HCT116 (cell line): ENCODE results near the gene BTBD2.

Experiments
- ATF3 ChIP-seq: IDR thresholded peaks from 2 replicates; pipeline ENCODE4 v1.6.1; 2012
- CTCF ChIP-seq, 3 experiments: fragments of 200-600 bp in 1 of 3; sonication (generic) in 1 of 3; IDR thresholded peaks in 2 of 3; conservative IDR thresholded peaks in 1 of 3; 2 replicates each; pipeline ENCODE4 v1.5.1; 2012 to 2017; ENCODE audit warnings: low read depth in 2 of 3, low read length in 2 of 3, antibody characterized with exemption in 1 of 3, borderline replicate concordance in 1 of 3, control low read depth in 1 of 3, mild to moderate bottlenecking in 1 of 3, mixed read lengths in 1 of 3, mixed run types in 1 of 3, moderate library complexity in 1 of 3; ENCODE audit not compliant: insufficient read depth in 1 of 3
- MAX ChIP-seq: IDR thresholded peaks from 2 replicates; pipeline ENCODE4 v1.6.1; 2012
- POLR2A ChIP-seq: IDR thresholded peaks from 2 replicates; pipeline ENCODE4 v1.7.0; 2011; ENCODE audit warnings: borderline replicate concordance; ENCODE audit not compliant: insufficient read depth, insufficient read length; ENCODE audit errors: extremely low read depth
- RAD21 ChIP-seq: IDR thresholded peaks from 2 replicates; pipeline ENCODE4 v1.6.1; 2012; ENCODE audit warnings: low read depth, mild to moderate bottlenecking
- SIN3A ChIP-seq: IDR thresholded peaks from 2 replicates; pipeline ENCODE4 v1.6.1; 2012; ENCODE audit warnings: low read depth
- YY1 ChIP-seq: IDR thresholded peaks from 2 replicates; pipeline ENCODE4 v1.6.1; 2011; ENCODE audit warnings: low read length, low read depth, moderate library complexity, mild to moderate bottlenecking; ENCODE audit not compliant: insufficient replicate concordance; ENCODE audit errors: extremely low read depth

DNA sequence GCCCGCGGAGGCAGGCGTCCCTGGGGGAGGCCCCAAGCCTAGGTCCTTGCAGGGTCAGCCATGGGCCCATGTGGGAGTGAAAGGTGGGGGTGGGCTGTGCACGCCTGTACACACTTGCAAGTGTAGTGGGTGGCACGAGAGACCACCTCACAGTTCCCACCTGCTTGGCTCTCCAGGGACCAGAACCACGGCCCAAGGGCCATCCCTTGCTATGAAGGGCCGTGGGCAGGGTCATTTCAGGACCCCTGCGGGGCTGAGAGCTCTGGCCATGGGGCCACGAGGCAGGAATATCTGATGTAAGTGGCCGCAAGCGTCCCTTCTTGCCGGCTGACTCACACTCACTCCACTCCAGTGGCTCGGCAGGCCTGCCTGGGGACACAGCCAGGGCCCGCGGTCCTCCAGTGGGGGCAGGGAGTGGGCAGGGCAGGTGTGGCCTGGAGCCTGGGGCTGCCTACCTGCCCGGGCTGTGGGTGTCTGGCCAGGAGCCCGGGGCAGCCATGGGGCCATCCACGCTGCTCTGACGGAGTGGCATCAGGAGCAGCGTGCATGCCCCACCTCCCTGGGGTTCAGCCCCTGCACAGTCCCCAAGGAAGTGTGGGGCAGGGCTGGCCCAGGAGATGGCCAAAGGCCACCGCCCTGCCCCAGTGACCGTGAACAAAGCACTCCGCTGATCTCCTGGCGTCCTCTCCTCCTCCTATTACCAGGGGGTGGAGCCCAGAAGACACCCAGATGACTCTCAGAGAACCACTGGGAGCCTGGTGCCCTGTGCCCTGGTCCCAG lies 44.1 kb upstream of the BTBD2 start:
- no peak for TF ChIP-seq YY1
- no peak for TF ChIP-seq CTCF (IDR thresholded peaks at IDR 0.05 in 2 of 3, conservative IDR thresholded peaks at IDR 0.05 in 1 of 3; ENCODE audit: borderline replicate concordance in 1 of 3, insufficient read depth in 1 of 3, low read depth in 2 of 3, low read length in 2 of 3)
- TF ChIP-seq MAX = no peak
- TF ChIP-seq POLR2A = peak; percentile 13
- no peak for TF ChIP-seq SIN3A
- TF ChIP-seq ATF3 = no peak
- no peak for TF ChIP-seq RAD21
